OCI-LY3 (cell line): ENCODE measurements around the gene MEG3.

Source experiments
- H2AFZ ChIP-seq: fragments of 200-600, 300-600 bp; shearing (Covaris generic); 2 replicates; pipeline ENCODE4 v1.6.0; 2014; ENCODE audit warnings: antibody characterized with exemption, low read depth, low read length
- H3K27ac ChIP-seq: fragments of 200-600, 300-600 bp; sonication (generic); 2 replicates; pipeline ENCODE4 v1.5.1; 2014; ENCODE audit warnings: mild to moderate bottlenecking, low read length, moderate library complexity, mixed read lengths
- H3K27me3 ChIP-seq: fragments of 200-600, 300-600 bp; sonication (generic); 2 replicates; pipeline ENCODE4 v1.6.1; 2014; ENCODE audit warnings: low read depth, low read length, mixed read lengths
- H3K36me3 ChIP-seq: fragments of 200-600, 300-600 bp; sonication (generic); replicated peaks from 2 replicates; pipeline ENCODE3; 2014; ENCODE audit warnings: low read depth, low read length, mixed read lengths
- H3K4me1 ChIP-seq: fragments of 300-600, 200-600 bp; sonication (generic); 2 replicates; pipeline ENCODE4 v1.6.1; 2014; ENCODE audit warnings: low read length, mixed read lengths
- H3K4me2 ChIP-seq: fragments of 200-600, 300-600 bp; sonication (generic); 2 replicates; pipeline ENCODE4 v1.6.1; 2014; ENCODE audit warnings: low read length, mixed read lengths
- H3K4me3 ChIP-seq: fragments of 300-600, 200-600 bp; sonication (generic); 2 replicates; pipeline ENCODE4 v1.5.1; 2014; ENCODE audit warnings: antibody characterized with exemption, mild to moderate bottlenecking, low read length, moderate library complexity
- H3K79me2 ChIP-seq: fragments of 300-600, 200-600 bp; shearing (Covaris generic); 2 replicates; pipeline ENCODE4 v1.6.1; 2014; ENCODE audit warnings: mild to moderate bottlenecking, low read length, mixed read lengths
- H3K9ac ChIP-seq: fragments of 300-600, 200-600 bp; shearing (Covaris generic); 2 replicates; pipeline ENCODE4 v1.6.0; 2014; ENCODE audit warnings: mild to moderate bottlenecking, low read length, moderate library complexity
- H3K9me3 ChIP-seq: fragments of 200-600, 300-600 bp; shearing (Covaris generic); 2 replicates; pipeline ENCODE4 v1.6.1; 2014; ENCODE audit warnings: low read length, mixed read lengths; ENCODE audit not compliant: insufficient read depth
- H4K20me1 ChIP-seq: fragments of 200-600, 300-600 bp; sonication (generic); 2 replicates; pipeline ENCODE4 v1.6.1; 2016; ENCODE audit warnings: low read length, mixed read lengths; ENCODE audit not compliant: insufficient read depth
- EZH2phosphoT487 ChIP-seq: fragments of 200-600 bp; shearing (Covaris generic); IDR thresholded peaks from 2 replicates; pipeline ENCODE4 v1.6.1; 2018; ENCODE audit warnings: antibody characterized with exemption, mixed run types, low read depth
- TF ChIP-seq, protein P1 (sequence below): fragments of 200-600, 300-600 bp; sonication (generic); IDR thresholded peaks from 2 replicates; pipeline ENCODE4 v1.5.1; 2014; ENCODE audit warnings: antibody characterized with exemption, low read length, low read depth

Gene MEG3

GRCh38 chr14:100866666-100867630, 41.0 kb downstream of the MEG3 start:
- no peak overlapping the region for H3K27ac ChIP-seq
- no peaks in the 10 kb centered on the region for H4K20me1 ChIP-seq
- no peak for TF ChIP-seq EZH2phosphoT487
- TF ChIP-seq, protein P1, sequence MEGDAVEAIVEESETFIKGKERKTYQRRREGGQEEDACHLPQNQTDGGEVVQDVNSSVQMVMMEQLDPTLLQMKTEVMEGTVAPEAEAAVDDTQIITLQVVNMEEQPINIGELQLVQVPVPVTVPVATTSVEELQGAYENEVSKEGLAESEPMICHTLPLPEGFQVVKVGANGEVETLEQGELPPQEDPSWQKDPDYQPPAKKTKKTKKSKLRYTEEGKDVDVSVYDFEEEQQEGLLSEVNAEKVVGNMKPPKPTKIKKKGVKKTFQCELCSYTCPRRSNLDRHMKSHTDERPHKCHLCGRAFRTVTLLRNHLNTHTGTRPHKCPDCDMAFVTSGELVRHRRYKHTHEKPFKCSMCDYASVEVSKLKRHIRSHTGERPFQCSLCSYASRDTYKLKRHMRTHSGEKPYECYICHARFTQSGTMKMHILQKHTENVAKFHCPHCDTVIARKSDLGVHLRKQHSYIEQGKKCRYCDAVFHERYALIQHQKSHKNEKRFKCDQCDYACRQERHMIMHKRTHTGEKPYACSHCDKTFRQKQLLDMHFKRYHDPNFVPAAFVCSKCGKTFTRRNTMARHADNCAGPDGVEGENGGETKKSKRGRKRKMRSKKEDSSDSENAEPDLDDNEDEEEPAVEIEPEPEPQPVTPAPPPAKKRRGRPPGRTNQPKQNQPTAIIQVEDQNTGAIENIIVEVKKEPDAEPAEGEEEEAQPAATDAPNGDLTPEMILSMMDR = no peak
- H3K9me3 ChIP-seq = no peaks in the 10 kb centered on the region
- H3K4me2 ChIP-seq = no peak overlapping the region
- no peak overlapping the region for H3K4me3 ChIP-seq
- H3K9ac ChIP-seq = no peak overlapping the region
- no peaks in the 10 kb centered on the region for H3K36me3 ChIP-seq
- 0 out of 2 replicates have a peak, but pooled peaks cover 8% of the 10 kb centered on the region for H3K27me3 ChIP-seq
- no peaks in the 10 kb centered on the region for H3K79me2 ChIP-seq
- H3K4me1 ChIP-seq = no peaks in the 10 kb centered on the region
- H2AFZ ChIP-seq = no peak overlapping the region

DNA sequence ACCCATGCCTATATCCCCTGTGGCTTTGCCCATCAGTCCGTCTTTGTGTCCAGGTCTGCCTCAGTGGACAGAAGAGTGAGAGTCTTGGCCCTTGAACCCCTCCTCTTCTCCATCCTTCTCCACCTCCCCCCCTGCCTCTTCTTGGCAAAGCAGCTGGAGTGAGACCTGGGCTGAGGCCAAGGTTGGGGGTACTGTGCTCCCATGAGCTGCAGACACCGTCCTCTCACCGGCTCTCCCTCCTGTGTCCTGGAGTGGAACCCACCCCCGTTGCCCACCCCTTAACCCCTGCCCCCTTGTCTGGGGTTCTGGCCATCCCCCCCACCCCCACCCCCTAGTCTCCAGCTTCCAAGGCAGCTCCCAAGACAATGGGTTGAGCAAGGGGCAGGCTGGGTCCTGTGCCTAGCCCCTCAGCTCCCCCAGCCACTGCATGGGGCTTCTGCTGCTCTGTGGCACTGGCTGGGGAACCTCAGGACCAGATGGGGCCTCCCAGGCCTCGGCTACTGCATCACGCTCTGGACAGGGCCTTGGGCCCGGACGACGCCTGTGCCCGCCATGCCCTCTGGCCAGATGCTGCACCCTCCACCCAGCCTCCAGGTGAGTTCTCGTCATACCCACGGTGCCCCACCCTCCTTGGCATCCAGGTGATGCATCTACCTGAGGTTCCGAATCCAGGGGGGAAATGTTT, 41.9 kb downstream of the MEG3 start:
- Histone ChIP-seq H3K4me1 (no peaks in the 10 kb centered on the region), H4K20me1 (no peaks in the 10 kb centered on the region), H3K4me3 (no peak overlapping the region), H3K79me2 (no peaks in the 10 kb centered on the region), H3K27ac (no peak overlapping the region), H3K27me3 (0 out of 2 replicates have a peak, but pooled peaks cover 8% of the 10 kb centered on the region), H3K4me2 (no peak overlapping the region), H3K36me3 (no peaks in the 10 kb centered on the region), H3K9me3 (no peaks in the 10 kb centered on the region), H2AFZ (no peak overlapping the region), H3K9ac (no peak overlapping the region)
- TF ChIP-seq, protein P1 = no peak
- TF ChIP-seq EZH2phosphoT487 = no peak

DNA sequence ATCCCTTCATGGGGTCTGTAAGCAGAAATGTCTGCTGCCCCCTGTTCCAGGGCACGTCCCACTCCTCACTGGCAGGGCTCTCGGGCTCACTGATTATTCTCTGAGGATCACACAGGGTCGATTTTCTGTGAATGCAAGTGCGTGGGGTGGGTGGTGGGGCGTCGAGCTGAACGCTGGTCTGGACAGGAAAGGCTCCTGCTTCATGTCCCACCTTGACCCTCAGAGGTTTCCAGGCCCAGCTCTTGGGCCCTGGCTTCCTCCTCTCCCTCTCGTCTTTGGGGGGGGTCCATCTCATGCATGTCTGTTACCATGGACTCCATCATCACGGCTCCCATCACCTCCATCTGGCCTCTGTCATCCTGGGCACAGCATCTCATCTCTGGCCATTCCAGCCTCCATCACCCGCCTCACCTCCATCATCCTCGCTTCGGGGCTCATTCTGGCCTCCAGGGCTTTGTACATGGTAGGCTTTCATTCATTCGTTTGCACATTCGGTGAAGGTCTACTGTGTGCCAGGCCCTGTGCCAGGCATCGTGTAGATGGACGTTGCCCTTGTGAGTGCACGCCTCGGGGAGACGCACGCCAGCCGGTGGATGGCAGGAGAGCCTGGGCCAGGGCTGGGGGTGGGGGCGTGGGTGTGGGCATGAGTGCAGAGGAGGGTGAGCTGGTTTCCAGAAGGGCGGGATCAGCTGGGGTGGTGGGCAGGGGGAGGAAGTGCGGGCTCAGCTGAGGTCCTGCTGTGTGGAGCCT, 42.9 kb downstream of the MEG3 start:
- no peak overlapping the region for H2AFZ ChIP-seq
- 0 out of 2 replicates have a peak, but pooled peaks cover 8% of the 10 kb centered on the region for H3K27me3 ChIP-seq
- no peak overlapping the region for H3K9ac ChIP-seq
- H3K9me3 ChIP-seq = no peaks in the 10 kb centered on the region
- TF ChIP-seq, protein P1 = no peak
- TF ChIP-seq EZH2phosphoT487 = no peak
- H3K27ac ChIP-seq = no peak overlapping the region
- no peaks in the 10 kb centered on the region for H3K79me2 ChIP-seq
- no peak overlapping the region for H3K4me2 ChIP-seq
- H4K20me1 ChIP-seq = no peaks in the 10 kb centered on the region
- H3K36me3 ChIP-seq = no peaks in the 10 kb centered on the region
- no peak overlapping the region for H3K4me3 ChIP-seq
- H3K4me1 ChIP-seq = no peaks in the 10 kb centered on the region
